Sigmoid colon (tissue), 7 donors: Measurements from ENCODE around the gene GNAS-AS1. TPM values are rescaled to one million over a fixed set of nuclear protein-coding genes. Genes with fewer than 3 reads are reported as not detected.

Experiments used
- DNase-seq: peaks from one replicate; pipeline ENCODE4 v3.0.0-alpha.2; 2019
- H3K27ac ChIP-seq, 4 donors: fragments of 200-600 bp; sonication (generic); one replicate each; pipeline ENCODE4 v1.5.1; 2016 to 2019; ENCODE audit warnings: mild to moderate bottlenecking in 1 of 4
- H3K27me3 ChIP-seq, 3 donors: fragments of 200-600 bp; sonication (generic); one replicate each; pipeline ENCODE4 v1.5.1; 2019; ENCODE audit warnings: mild to moderate bottlenecking in 1 of 3
- H3K36me3 ChIP-seq, 4 donors: fragments of 200-600 bp; sonication (generic); one replicate each; pipeline ENCODE4 v1.5.1; 2016 to 2019
- H3K4me1 ChIP-seq, 4 donors: fragments of 200-600 bp; sonication (generic); one replicate each; pipeline ENCODE4 v1.5.1; 2017 to 2019
- H3K4me3 ChIP-seq, 4 donors: fragments of 200-600 bp; sonication (generic); one replicate each; pipeline ENCODE4 v1.5.1; 2017 to 2019; ENCODE audit warnings: mild to moderate bottlenecking in 2 of 4, moderate library complexity in 1 of 4
- H3K9me3 ChIP-seq, 4 donors: fragments of 200-600 bp in 3 of 4; sonication (generic) in 3 of 4; one replicate each; pipeline versions ENCODE4 v1.5.1 to v1.6.1; 2013 to 2019
- EP300 ChIP-seq, 4 donors: sonication (generic); formaldehyde crosslinking; IDR thresholded peaks; one replicate each; pipeline ENCODE4 v1.6.1; 2017; ENCODE audit warnings: antibody characterized with exemption in 4 of 4
- POLR2A ChIP-seq, 2 donors: fragments of 450-650 bp; IDR thresholded peaks; one replicate each; pipeline ENCODE4 v1.6.1; 2016; ENCODE audit warnings: antibody characterized with exemption in 2 of 2, mild to moderate bottlenecking in 2 of 2, moderate library complexity in 2 of 2
- POLR2AphosphoS5 ChIP-seq, 4 donors: sonication (generic); formaldehyde crosslinking; IDR thresholded peaks; one replicate each; pipeline ENCODE4 v1.6.1; 2017; ENCODE audit warnings: antibody characterized with exemption in 4 of 4
- WGBS, 2 donors: extraction: QIAGEN DNeasy Blood & Tissue Kit; methylation state at CpG; one replicate each; pipeline ENCODE4 v1.1.7; 2013; 5-methylcytosine and 5-hydroxymethylcytosine counted together
- intact Hi-C: fragments of 100-400 bp; cut with DNase I; formaldehyde crosslinking; loops from one replicate; pipeline ENCODE4 v1.15.1; 2023
- polyA plus RNA-seq, 3 donors: library from polyadenylated mRNA; stranded (reverse); fragments of 200-250 nt; gene quantifications; one replicate each; pipeline ENCODE4 v1.2.3, GENCODE V29; 2013
- total RNA-seq, 4 donors: library from RNA; depleted of rRNA; stranded (reverse); fragments of >200 nt; gene quantifications; one replicate each; pipeline ENCODE4 v1.1.0, GENCODE V29; 2016
- TF ChIP-seq, protein P1 (sequence below), 4 experiments: fragments of 450-650 bp in 3 of 4; fragments of 200-600 bp in 1 of 4; IDR thresholded peaks; one replicate each; pipeline ENCODE4 v1.5.1; 2016 to 2019; ENCODE audit warnings: antibody characterized with exemption in 4 of 4, mild to moderate bottlenecking in 3 of 4, moderate library complexity in 2 of 4
- donor health status: healthy with polysubstance abuse.
- donor health status: Bipolar disorder and iron deficiency.
- donor health status: healthy.

GNAS-AS1 gene
- total and polyA plus RNA-seq, 7 donors = 0.33 to 0.69 (median 0.36) TPM; not detected in 4

DNA sequence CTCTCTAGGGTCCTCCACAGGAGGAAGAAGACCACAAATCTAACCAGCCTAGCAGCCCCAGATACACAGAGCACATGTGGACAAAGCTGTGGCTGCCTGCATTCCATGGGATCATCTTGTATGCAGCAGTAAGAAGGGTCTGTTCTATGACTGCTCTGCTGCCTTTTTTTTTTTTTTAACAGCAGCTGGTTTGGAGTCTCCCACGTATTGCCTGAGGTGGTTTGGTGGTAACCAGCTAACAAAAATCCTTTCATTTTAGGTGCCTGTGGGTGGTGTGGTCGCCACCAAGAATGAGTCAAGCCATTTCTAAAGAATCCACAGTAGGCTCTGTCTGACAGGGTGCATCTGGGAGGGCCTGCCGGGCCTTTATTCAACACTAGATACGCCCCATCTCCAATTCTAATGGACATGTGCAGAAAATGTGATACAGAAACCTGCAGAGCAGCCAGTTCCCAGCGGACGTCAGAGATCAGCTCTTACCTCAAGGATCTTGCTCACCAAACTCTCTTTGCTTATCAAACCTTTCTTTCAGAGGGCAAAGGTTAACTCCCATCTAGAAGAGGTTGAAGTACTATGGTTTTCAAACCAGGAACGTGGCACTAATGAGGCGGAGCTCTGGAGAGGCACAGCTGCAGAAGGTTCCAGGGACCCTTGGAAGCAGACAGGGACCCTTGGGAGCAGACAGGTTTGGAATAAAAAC is 32.0 kb downstream of the GNAS-AS1 start:
- no peak overlapping the region for H3K4me3 ChIP-seq
- no peaks in the 10 kb centered on the region for H3K9me3 ChIP-seq
- H3K27ac ChIP-seq = no peak overlapping the region
- DNase-seq = no peak
- no peaks in the 10 kb centered on the region for H3K36me3 ChIP-seq
- WGBS, 2 donors = 65 to 72% methylated on average over 8 of the region's 8 CpGs
- TF ChIP-seq, protein P1, sequence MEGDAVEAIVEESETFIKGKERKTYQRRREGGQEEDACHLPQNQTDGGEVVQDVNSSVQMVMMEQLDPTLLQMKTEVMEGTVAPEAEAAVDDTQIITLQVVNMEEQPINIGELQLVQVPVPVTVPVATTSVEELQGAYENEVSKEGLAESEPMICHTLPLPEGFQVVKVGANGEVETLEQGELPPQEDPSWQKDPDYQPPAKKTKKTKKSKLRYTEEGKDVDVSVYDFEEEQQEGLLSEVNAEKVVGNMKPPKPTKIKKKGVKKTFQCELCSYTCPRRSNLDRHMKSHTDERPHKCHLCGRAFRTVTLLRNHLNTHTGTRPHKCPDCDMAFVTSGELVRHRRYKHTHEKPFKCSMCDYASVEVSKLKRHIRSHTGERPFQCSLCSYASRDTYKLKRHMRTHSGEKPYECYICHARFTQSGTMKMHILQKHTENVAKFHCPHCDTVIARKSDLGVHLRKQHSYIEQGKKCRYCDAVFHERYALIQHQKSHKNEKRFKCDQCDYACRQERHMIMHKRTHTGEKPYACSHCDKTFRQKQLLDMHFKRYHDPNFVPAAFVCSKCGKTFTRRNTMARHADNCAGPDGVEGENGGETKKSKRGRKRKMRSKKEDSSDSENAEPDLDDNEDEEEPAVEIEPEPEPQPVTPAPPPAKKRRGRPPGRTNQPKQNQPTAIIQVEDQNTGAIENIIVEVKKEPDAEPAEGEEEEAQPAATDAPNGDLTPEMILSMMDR (IDR thresholded peaks at IDR 0.05) = no peak
- TF ChIP-seq POLR2AphosphoS5 (IDR thresholded peaks at IDR 0.05) (no peak), POLR2A (IDR thresholded peaks at IDR 0.05) (no peak), EP300 (IDR thresholded peaks at IDR 0.05) (no peak)
- H3K4me1 ChIP-seq = no peaks in the 10 kb centered on the region
- intact Hi-C loops = no loop called here
- H3K27me3 ChIP-seq = no peaks in the 10 kb centered on the region

GRCh38 chr20:58817748-58818147 is 33.0 kb downstream of the GNAS-AS1 start:
- no peak overlapping the region for H3K4me3 ChIP-seq

DNA sequence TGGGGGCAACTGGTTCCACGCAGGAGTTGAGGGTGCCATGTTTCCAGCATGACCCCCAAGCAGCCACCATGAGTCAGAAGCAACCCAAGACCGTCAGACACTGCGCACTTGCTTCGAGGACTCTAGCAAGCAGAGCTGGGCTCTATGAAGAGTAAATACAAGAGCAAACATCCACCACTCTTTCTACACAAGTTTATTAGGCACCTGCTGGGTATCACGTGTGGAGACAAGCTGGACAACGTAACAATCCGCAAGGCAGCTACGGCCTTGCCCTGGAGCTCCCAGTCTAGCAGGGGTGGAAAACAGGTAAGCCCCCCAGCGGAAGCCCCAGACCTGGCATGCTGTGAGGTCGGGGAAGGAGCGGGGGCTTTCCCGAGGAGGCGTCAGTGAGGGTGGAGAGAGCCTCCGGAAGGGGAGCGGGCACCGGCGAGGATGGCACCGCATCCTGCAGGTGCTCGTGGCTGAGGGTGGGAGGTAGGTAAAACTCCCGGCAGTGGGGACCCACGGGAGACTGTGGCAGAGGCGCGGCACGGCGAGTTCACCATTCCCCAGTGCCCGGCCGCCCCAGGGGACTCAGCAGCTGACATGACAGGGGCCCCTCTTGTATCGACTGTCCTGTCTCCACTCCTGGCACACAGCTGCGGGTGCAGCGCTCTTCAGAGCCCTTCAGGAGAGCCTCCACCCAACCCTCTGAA is 33.6 kb downstream of the GNAS-AS1 start:
- intact Hi-C loops = no loop called here
- no peak for TF ChIP-seq POLR2AphosphoS5 (IDR thresholded peaks at IDR 0.05)
- no peak for TF ChIP-seq EP300 (IDR thresholded peaks at IDR 0.05)
- TF ChIP-seq, protein P1 (IDR thresholded peaks at IDR 0.05) = no peak
- no peak for TF ChIP-seq POLR2A (IDR thresholded peaks at IDR 0.05)
- no peak overlapping the region for H3K27ac ChIP-seq
- no peaks in the 10 kb centered on the region for H3K4me1 ChIP-seq
- 88% methylated on average over 30 of the region's 30 CpGs for WGBS, 2 donors
- no peaks in the 10 kb centered on the region for H3K9me3 ChIP-seq
- H3K4me3 ChIP-seq = no peak overlapping the region
- DNase-seq = no peak
- no peaks in the 10 kb centered on the region for H3K36me3 ChIP-seq
- H3K27me3 ChIP-seq = no peaks in the 10 kb centered on the region

More at GRCh38 chr20:58817748-58818147, 33.0 kb downstream of the GNAS-AS1 start:
- DNase-seq = no peak
- 92 to 93% methylated on average over 10 of the region's 10 CpGs for WGBS, 2 donors
- Histone ChIP-seq H3K36me3 (no peaks in the 10 kb centered on the region), H3K27me3 (no peaks in the 10 kb centered on the region), H3K9me3 (no peaks in the 10 kb centered on the region), H3K4me1 (no peaks in the 10 kb centered on the region), H3K27ac (no peak overlapping the region)
- intact Hi-C loops = no loop called here
- TF ChIP-seq POLR2A (IDR thresholded peaks at IDR 0.05) (no peak), EP300 (IDR thresholded peaks at IDR 0.05) (no peak), POLR2AphosphoS5 (IDR thresholded peaks at IDR 0.05) (no peak)
- TF ChIP-seq, protein P1 (IDR thresholded peaks at IDR 0.05) = no peak

DNA sequence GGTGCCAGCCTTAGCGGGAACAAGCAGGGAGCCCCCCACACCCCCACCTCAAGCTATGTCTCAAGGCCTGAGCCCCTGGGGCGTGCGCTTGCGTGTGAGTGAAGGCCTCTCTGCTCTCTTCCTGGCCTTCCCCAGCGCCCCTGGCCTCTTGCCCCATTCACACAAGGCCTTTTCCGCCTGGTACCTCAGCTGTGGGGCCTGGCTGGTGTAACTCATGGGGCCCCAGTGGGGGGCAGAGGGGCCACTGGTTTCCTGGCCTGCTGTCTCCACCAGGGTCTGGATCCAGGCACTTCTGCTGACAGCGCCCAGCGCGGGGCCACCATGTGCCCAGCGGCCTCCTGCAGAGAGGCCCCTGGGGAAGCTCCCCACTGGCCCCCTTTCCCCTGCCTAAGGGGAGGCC is 34.7 kb downstream of the GNAS-AS1 start:
- no peak for DNase-seq
- H3K36me3 ChIP-seq = no peaks in the 10 kb centered on the region
- no peak overlapping the region for H3K4me3 ChIP-seq
- intact Hi-C loops = no loop called here
- H3K4me1 ChIP-seq = no peaks in the 10 kb centered on the region
- WGBS, 2 donors = 93 to 94% methylated on average over 10 of the region's 10 CpGs
- H3K9me3 ChIP-seq = no peaks in the 10 kb centered on the region
- H3K27me3 ChIP-seq = no peaks in the 10 kb centered on the region
- H3K27ac ChIP-seq = no peak overlapping the region
- TF ChIP-seq, protein P1 (IDR thresholded peaks at IDR 0.05) = no peak
